GM10248 (cell line): Measurements from ENCODE around the gene MAML2.
"Not testable (repeated sequence)": the region's sequence is repeated elsewhere in the genome, so short reads cannot be mapped to it uniquely, and the experiment has no call there.

Experiments used
- CTCF ChIA-PET: fragments of 300-600 bp; sonication (Branson Sonifier 250); formaldehyde crosslinking; extraction: SDS; loops from one replicate; lab custom pipeline; 2021; ENCODE audit warnings: antibody characterized with exemption; lab: Yijun Ruan, JAX
- POLR2A ChIA-PET: fragments of 350-650 bp; sonication (Branson Sonifier 250); formaldehyde crosslinking; extraction: SDS; loops from one replicate; lab custom pipeline; 2020; ENCODE audit warnings: antibody characterized with exemption; lab: Yijun Ruan, JAX
- DNase-seq: peaks from one replicate; pipeline ENCODE4 v3.0.0; 2012; ENCODE audit errors: extremely low spot score
- TF ChIP-seq, protein P1 (sequence below): IDR thresholded peaks from 2 replicates; pipeline ENCODE4 v1.5.1; 2012; ENCODE audit warnings: mild to moderate bottlenecking, low read depth; ENCODE audit errors: extremely low read depth, missing control alignments, control extremely low read depth

MAML2 gene

DNA sequence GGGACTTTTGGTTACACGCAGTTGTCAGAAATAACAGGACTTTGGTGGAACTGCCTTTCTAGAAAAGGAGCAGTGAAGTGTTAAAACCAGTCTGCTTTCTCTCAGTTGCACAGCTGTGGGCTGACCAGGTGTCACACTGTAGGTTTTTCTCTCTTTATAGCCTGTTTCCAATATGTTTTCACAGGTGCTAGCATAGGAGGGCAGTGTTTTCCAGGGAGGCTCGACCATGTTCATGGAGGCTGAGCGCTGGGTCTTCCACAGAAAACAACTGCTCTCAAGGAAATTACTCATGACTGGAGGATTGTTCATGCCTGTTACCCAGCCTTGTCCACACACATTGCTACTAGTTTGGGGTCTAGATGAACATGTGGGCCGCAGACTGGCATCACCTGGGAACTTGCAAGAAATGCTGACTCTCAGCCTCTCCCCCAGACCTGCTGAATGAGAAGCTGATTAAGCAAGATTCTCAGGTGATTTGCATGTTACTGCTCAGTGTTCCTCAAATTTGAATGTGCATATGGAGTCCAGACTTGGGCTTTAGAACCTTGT is 157.7 kb downstream of the MAML2 start:
- TF ChIP-seq, protein P1, sequence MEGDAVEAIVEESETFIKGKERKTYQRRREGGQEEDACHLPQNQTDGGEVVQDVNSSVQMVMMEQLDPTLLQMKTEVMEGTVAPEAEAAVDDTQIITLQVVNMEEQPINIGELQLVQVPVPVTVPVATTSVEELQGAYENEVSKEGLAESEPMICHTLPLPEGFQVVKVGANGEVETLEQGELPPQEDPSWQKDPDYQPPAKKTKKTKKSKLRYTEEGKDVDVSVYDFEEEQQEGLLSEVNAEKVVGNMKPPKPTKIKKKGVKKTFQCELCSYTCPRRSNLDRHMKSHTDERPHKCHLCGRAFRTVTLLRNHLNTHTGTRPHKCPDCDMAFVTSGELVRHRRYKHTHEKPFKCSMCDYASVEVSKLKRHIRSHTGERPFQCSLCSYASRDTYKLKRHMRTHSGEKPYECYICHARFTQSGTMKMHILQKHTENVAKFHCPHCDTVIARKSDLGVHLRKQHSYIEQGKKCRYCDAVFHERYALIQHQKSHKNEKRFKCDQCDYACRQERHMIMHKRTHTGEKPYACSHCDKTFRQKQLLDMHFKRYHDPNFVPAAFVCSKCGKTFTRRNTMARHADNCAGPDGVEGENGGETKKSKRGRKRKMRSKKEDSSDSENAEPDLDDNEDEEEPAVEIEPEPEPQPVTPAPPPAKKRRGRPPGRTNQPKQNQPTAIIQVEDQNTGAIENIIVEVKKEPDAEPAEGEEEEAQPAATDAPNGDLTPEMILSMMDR = peak; percentile 5
- ChIA-PET CTCF (interaction anchor here (0.8 to 1.9 kb wide), 8 partner anchors 12 to 158 kb away, joined by 3 to 6 read pairs (median 4); partner anchors contain the start of gene MAML2), POLR2A (no interaction called here)
- DNase-seq = peak; percentile 54

DNA sequence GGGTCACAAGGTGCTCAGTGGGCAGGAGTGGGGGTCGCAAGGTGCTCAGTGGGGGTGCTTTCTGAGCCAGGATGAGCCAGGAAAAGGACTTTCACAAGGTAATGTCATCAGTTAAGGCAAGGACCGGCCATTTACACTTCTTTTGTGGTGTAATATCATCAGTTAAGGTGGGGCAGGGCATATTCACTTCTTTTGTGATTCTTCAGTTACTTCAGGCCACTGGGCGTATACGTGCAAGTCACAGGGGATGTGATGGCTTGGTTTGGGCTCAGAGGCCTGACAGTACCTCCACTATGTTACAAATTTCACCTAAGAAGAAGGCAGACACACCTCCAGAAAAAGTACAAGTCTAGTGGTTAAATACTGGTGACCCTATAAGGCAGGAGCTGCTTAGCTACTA is 162.1 kb downstream of the MAML2 start:
- CTCF ChIA-PET = interaction anchor here (1.2 kb wide), 1 partner anchor 14 kb away, joined by 3 read pairs; no protein-coding TSS in a partner anchor
- POLR2A ChIA-PET, DNase-seq: not testable (repeated sequence)

- CTCF ChIA-PET = interaction anchor here (1.2 kb wide), 1 partner anchor 14 kb away, joined by 3 read pairs; no protein-coding TSS in a partner anchor
- no peak for DNase-seq
- POLR2A ChIA-PET = no interaction called here
- TF ChIP-seq, protein P1 = no peak
Measured at GRCh38 chr11:96180341-96180740, 162.7 kb downstream of the MAML2 start.

GRCh38 chr11:96179905-96180304 is 163.1 kb downstream of the MAML2 start:
- POLR2A ChIA-PET = no interaction called here
- TF ChIP-seq, protein P1 = no peak
- no peak for DNase-seq
- CTCF ChIA-PET = no interaction called here

GRCh38 chr11:96178887-96179279 is 164.1 kb downstream of the MAML2 start:
- POLR2A ChIA-PET = no interaction called here
- DNase-seq = no peak
- TF ChIP-seq, protein P1 = no peak
- CTCF ChIA-PET = no interaction called here

DNA sequence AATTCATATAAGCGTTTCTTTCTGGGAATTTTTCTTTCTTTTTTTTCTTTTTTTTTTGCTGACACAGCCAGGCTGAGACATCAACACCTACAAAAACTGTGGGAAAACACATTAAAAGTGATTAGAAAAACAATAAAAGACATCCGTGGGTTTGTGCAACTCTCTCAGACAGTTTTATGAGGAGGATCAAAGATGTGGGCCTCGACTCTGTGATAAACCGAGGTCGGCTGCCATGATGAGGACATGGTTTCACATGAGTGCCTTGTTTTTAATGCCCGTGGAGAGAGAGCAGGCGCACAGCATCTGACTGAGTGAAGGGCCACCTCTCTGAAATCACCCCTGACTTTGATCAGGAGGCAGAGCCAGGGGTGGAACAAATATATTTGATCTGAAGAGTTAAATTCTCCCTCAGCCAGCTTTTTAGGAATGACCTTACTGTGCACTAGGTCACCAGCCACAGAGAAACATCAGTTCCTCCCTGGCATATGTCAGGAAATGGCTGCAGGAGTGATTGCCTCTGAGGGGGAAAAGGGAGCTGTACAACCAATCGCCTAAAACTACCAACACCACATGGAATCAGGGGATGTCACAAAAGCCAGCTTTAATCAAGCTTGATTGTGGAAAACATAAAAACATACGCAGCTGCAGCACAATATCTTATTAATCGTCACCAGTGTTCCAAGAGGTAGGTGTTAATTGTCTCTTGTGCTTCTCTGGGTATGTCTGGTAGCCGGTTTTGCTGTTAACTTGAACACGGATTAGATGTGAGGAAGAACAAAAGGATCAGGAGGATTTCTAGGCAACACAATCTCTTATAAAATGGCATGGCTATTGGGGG is 164.7 kb downstream of the MAML2 start:
- no peak for DNase-seq
- ChIA-PET CTCF (no interaction called here), POLR2A (no interaction called here)
- TF ChIP-seq, protein P1 = no peak

GRCh38 chr11:96177146-96177545 is 165.8 kb downstream of the MAML2 start:
- ChIA-PET CTCF (interaction anchor here (1.2 to 1.5 kb wide), 3 partner anchors 19 to 36 kb away, joined by 3 to 4 read pairs (median 3); no protein-coding TSS in a partner anchor), POLR2A (no interaction called here)
- no peak for DNase-seq
- TF ChIP-seq, protein P1 = no peak
